DOHH2 (cell line): ENCODE measurements around the gene PIGS.

Source experiments
- CTCF ChIP-seq: fragments of 200-600 bp; sonication (generic); IDR thresholded peaks from one replicate; pipeline ENCODE4 v1.5.1; 2014; ENCODE audit warnings: antibody characterized with exemption, mild to moderate bottlenecking, low read depth, low read length; ENCODE audit not compliant: poor library complexity, severe bottlenecking
- EZH2phosphoT487 ChIP-seq: fragments of 200-600 bp; sonication (generic); IDR thresholded peaks from 2 replicates; pipeline ENCODE4 v1.6.1; 2017; ENCODE audit warnings: borderline replicate concordance, mild to moderate bottlenecking, antibody characterized with exemption, low read length, moderate library complexity, mixed read lengths

GRCh38 chr17:28613931-28614381, 42.6 kb upstream of the PIGS start, which contains the start of gene RSKR:
- TF ChIP-seq CTCF (no peak), EZH2phosphoT487 (no peak)
